ENCODE data around the gene GSTT2B. TPM values are rescaled to one million over a fixed set of nuclear protein-coding genes. Genes with fewer than 3 reads are reported as not detected.
"Not testable (repeated sequence)": the region's sequence is repeated elsewhere in the genome, so short reads cannot be mapped to it uniquely, and the experiment has no call there.

GSTT2B gene, protein sequence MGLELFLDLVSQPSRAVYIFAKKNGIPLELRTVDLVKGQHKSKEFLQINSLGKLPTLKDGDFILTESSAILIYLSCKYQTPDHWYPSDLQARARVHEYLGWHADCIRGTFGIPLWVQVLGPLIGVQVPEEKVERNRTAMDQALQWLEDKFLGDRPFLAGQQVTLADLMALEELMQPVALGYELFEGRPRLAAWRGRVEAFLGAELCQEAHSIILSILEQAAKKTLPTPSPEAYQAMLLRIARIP
- total RNA-seq (not detected in 2 replicates), polyA plus RNA-seq (not detected in 2 replicates), polyA minus RNA-seq (not detected in 2 replicates)
- total RNA-seq (2013): 0.12 TPM

DNA sequence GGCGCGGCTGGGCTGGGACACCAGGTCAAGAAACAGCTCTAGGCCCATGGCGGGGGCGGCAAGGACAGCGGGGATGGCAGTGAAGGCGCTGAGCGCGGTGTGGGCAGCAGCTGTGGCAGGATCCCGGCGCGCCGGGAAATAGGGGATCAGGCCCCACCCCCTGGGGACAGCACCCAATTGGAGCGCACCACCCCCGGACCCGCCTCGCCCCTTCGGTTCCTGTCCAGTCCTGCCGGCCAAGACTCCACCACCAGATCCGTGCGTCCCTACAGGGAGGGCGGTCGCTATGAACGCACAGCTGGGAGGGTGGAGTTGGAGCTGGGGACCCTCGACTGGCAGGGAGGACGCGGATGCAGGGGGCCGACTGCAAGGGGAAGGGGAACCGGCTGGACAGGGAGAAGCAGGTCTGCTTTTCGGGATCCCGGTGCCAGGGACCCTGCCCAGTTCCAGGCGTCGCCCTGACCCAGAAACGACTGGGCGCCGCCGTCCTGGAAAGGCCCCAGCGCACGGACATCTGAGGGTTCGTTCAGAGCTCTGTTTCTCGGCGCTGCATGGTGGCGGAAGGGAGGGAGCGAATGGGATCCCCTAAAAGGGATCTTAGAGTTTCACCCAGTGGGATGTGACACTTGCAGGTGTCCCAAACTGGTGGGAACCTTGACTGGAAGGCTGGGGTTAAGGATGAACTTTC, at the start of gene GSTT2B:
TSS of gene GSTT2B (minus strand) at position 112 of the 688 bp plus-strand sequence. CDS start at position 48, 64 bp downstream.
- DNase-seq; H3K27ac Mint-ChIP-seq; ATAC-seq (ENCODE audit: low read depth); H3K27me3 Mint-ChIP-seq; H4K20me1 ChIP-seq (ENCODE audit: control insufficient read depth, insufficient read depth, low read length, poor library complexity, severe bottlenecking); H3K36me3 ChIP-seq (replicated peaks in 1 of 2; ENCODE audit: control extremely low read depth in 1 of 2, control insufficient read depth in 1 of 2, extremely low read depth in 1 of 2, insufficient read depth in 2 of 2, low read length in 1 of 2); H3K79me2 ChIP-seq (ENCODE audit: control insufficient read depth, insufficient read depth, low read length); H3K9me3 ChIP-seq (ENCODE audit: control extremely low read depth in 1 of 3, control insufficient read depth in 2 of 3, insufficient read depth in 1 of 3, low read length in 2 of 3); H3K4me3 Mint-ChIP-seq; intact Hi-C loops (cut with micrococcal nuclease); H3K4me1 ChIP-seq (ENCODE audit: control insufficient read depth in 2 of 2, insufficient read depth in 2 of 2, low read length in 2 of 2); CTCF ChIA-PET; H3K27ac ChIP-seq (ENCODE audit: low read length in 2 of 2); H2AFZ ChIP-seq (ENCODE audit: insufficient read depth, low read depth, low read length, poor library complexity, severe bottlenecking); H3K4me3 ChIP-seq (ENCODE audit: control extremely low read depth in 1 of 5, extremely low read depth in 1 of 5, insufficient read depth in 1 of 5, low read depth in 2 of 5, low read length in 4 of 5); H3K9me3 Mint-ChIP-seq (ENCODE audit: insufficient read depth); H3K4me1 Mint-ChIP-seq; POLR2A ChIA-PET; H3K4me2 ChIP-seq (replicated peaks; ENCODE audit: low read depth, low read length, poor library complexity, severe bottlenecking); H3K27me3 ChIP-seq (replicated peaks in 1 of 4; ENCODE audit: control extremely low read depth in 1 of 4, control insufficient read depth in 3 of 4, insufficient read depth in 4 of 4, low read length in 3 of 4); H3K9ac ChIP-seq (ENCODE audit: low read length): not testable (repeated sequence)
- no CpG with 5 or more reads among the region's 43 CpGs for WGBS (ENCODE audit: insufficient coverage)

DNA sequence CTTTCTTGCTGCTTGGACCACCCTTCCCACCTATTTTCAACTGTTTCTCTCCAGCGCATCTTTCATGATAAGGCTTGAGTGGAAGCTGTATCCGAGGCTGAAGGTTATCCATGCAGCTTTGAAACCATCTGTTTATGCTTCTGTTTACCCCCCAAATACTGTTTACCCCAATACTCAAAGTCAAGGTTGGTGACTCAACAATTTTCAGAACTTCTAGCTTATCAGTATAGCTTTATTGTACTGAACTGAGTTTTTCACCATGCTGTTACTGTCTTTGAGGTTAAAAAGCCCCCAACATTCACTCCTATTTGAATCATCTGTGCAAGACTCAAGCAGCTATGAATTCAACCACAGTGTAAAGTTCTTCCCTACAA, 49.0 kb upstream of the GSTT2B start:
- H3K79me2 ChIP-seq (ENCODE audit: control insufficient read depth, insufficient read depth, low read length): peaks cover 12% of the 10 kb centered on the region
- ATAC-seq (ENCODE audit: low read depth) (no peak), DNase-seq (no peak)
- H3K4me3 Mint-ChIP-seq: peak overlapping the region; percentile 72
- peaks cover 7 to 18% of the 10 kb centered on the region in 2 donors for H3K4me1 ChIP-seq (ENCODE audit: control insufficient read depth in 2 of 2, insufficient read depth in 2 of 2, low read length in 2 of 2)
- H3K36me3 ChIP-seq (replicated peaks in 1 of 2; ENCODE audit: control extremely low read depth in 1 of 2, control insufficient read depth in 1 of 2, extremely low read depth in 1 of 2, insufficient read depth in 2 of 2, low read length in 1 of 2): no peaks in the 10 kb centered on the region
- H3K9me3 ChIP-seq (ENCODE audit: control extremely low read depth in 1 of 3, control insufficient read depth in 2 of 3, insufficient read depth in 1 of 3, low read length in 2 of 3): peaks cover 0 to 3% (median 0%) of the 10 kb centered on the region in 3 donors
- no peak overlapping the region for H3K27ac ChIP-seq (ENCODE audit: low read length in 2 of 2)
- ChIA-PET CTCF (interaction anchor here (1.7 to 3.8 kb wide), 3 partner anchors 59 to 165 kb away, joined by 4 to 27 read pairs (median 6); no protein-coding TSS in a partner anchor), POLR2A (no interaction called here)
- H4K20me1 ChIP-seq (ENCODE audit: control insufficient read depth, insufficient read depth, low read length, poor library complexity, severe bottlenecking): no peaks in the 10 kb centered on the region
- H3K4me2 ChIP-seq (replicated peaks; ENCODE audit: low read depth, low read length, poor library complexity, severe bottlenecking): peak overlapping the region; percentile 83
- no peaks in the 10 kb centered on the region for H3K27me3 ChIP-seq (replicated peaks in 1 of 4; ENCODE audit: control extremely low read depth in 1 of 4, control insufficient read depth in 3 of 4, insufficient read depth in 4 of 4, low read length in 3 of 4)
- peak overlapping the region; percentile 83 for H3K27ac Mint-ChIP-seq
- TF ChIP-seq EZH2 (IDR thresholded peaks at IDR 0.05; ENCODE audit: borderline replicate concordance, insufficient read depth, low read depth, low read length, poor library complexity, severe bottlenecking): no peak
- TF ChIP-seq, protein P1, sequence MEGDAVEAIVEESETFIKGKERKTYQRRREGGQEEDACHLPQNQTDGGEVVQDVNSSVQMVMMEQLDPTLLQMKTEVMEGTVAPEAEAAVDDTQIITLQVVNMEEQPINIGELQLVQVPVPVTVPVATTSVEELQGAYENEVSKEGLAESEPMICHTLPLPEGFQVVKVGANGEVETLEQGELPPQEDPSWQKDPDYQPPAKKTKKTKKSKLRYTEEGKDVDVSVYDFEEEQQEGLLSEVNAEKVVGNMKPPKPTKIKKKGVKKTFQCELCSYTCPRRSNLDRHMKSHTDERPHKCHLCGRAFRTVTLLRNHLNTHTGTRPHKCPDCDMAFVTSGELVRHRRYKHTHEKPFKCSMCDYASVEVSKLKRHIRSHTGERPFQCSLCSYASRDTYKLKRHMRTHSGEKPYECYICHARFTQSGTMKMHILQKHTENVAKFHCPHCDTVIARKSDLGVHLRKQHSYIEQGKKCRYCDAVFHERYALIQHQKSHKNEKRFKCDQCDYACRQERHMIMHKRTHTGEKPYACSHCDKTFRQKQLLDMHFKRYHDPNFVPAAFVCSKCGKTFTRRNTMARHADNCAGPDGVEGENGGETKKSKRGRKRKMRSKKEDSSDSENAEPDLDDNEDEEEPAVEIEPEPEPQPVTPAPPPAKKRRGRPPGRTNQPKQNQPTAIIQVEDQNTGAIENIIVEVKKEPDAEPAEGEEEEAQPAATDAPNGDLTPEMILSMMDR (IDR thresholded peaks at IDR 0.05): no peak
- WGBS (ENCODE audit: insufficient coverage): 90% methylated on average over 2 of the region's 2 CpGs
- no peaks in the 10 kb centered on the region for H3K27me3 Mint-ChIP-seq
- H2AFZ ChIP-seq (ENCODE audit: insufficient read depth, low read depth, low read length, poor library complexity, severe bottlenecking): no peak overlapping the region
- no peaks in the 10 kb centered on the region for H3K9me3 Mint-ChIP-seq (ENCODE audit: insufficient read depth)
- H3K9ac ChIP-seq (ENCODE audit: low read length): no peak overlapping the region
- H3K4me3 ChIP-seq (ENCODE audit: control extremely low read depth in 1 of 5, extremely low read depth in 1 of 5, insufficient read depth in 1 of 5, low read depth in 2 of 5, low read length in 4 of 5): no peak overlapping the region
- intact Hi-C loops (cut with micrococcal nuclease): loop anchor here (2.0 to 10.0 kb wide), 2 partner anchors 225 to 261 kb away; partner anchors contain the start of genes SMARCB1 and SPECC1L
- H3K4me1 Mint-ChIP-seq: peaks cover 26% of the 10 kb centered on the region

All from B cell (primary cell).